GDM1 (cell line): Measurements from ENCODE around the gene SLC7A10.
"Not testable (repeated sequence)": the region's sequence is repeated elsewhere in the genome, so short reads cannot be mapped to it uniquely, and the experiment has no call there.

Source experiments
- DNase-seq: peaks from one replicate; lab custom pipeline; 2025; lab: John Stamatoyannopoulos, UW

SLC7A10 gene

DNA sequence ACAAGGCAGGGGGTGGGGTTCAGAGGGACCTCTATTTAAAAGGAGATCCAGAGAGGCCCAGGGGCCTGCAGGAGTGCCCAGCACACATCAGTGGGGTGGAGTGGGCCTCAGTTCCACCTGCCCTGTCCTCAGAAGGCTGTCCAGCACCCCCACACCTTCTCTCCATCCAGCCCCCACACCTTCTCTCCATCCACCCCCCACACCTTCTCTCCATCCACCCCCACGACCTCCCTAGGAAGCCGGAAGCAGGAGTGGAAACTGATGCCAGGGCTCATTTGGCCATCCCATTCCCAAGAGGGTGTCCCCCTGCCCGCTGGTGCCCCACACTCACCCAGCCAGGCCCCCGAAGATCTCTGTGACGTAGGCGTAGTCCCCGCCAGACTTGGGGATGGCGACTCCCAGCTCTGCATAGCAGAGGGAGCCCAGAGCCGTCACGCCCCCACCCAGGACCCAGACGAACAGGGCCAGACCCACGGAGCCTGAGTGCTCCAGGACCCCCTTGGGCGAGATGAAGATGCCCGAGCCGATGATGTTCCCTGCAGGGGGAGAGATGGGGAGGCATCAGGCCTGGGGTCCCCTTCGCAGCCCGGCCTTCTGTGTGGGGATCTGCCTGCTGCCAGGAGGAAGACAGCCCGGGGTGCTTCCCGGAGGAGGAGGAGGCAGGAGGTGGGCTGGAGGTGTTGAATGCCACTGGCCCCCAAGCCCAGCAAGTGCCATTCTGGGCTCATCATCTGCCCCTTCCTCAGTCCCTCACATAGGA, 10.0 kb downstream of the SLC7A10 start:
- no peak for DNase-seq

DNA sequence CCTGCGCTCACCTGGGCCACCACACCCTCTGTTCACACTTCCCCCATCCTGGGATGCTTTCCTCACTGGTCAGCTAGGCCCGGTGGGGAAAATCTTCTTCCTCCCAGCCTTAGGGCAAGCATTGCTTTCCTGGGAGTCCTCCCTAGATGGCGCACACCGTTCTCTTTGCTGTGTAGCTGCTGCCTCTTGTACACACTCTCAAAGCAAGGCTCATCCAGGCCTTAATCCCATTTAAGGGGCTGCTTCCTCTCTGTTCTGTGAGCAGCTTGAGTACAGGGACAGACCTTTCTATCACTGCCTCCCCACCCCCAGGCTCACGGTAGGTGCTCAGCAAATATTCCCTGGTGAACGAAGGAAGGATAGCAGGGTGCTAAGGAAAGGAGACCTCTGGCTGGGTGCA, 11.1 kb downstream of the SLC7A10 start:
- peak; percentile 29 for DNase-seq

DNA sequence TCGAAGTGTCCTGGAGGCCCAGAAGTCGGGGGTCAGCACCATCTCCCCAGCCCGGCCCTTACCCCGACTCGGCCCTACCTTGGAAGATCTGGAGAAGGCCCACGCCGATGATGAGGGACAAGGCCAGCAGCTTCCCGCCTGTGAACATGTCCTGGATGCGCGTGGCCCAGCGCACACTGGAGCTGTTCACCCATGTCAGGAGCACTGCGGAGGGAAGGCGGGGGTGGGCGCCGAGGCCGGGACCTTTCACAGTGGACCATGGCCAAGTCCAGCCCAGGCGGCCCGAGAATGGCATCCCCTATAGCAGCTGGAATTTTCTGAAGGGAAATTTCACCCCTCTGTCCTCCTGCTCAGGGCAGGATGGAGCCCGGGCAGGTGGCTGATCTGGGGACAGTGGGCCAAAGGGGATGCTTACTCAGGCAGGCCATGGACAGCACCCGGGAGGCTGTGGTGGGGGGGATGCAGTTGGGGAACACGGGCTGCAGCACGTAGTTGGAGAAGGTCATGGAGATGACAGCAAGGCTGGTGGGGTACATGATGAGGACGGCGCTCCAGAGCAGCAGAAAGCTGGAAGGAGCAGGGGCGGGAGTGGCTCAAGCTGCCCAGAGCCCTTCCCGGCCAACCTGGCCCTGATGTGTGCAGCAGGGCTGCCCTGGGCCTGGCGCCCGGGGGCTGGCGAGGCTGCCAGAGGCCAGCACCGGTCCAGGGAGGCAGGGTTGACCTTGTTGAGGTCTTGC, 13.0 kb downstream of the SLC7A10 start:
- no peak for DNase-seq

DNA sequence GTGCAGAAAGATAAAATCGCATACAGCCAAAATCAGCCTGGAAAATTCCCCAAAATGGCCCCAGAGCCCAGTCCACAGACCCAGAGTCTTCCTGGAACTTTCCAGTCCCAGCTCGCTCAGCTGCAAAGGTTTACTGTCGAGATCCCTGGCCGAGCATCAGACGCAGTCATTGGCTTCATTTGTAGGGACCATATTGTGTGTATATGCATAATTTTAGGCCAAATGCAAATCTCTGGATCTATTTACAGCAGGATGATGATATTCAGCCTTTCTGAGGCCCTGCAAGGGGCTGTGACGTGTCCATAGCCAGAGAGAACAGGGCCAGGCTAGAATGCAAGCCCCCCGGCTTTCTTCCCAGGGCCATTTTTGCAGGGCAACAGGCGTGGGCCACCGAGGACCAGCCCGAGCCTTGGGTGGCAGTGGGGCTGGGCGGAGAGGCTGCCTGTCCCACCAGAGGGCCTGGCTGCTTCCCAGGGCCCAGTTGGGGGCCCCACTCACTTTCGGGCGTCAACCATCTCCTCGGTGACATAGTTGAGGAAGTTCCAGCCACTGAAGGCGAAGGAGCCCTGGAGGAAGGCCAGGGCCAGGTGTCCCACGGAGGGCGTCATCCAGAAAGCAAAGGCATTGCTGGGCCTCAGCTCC, 13.7 kb downstream of the SLC7A10 start:
- no peak for DNase-seq

DNA sequence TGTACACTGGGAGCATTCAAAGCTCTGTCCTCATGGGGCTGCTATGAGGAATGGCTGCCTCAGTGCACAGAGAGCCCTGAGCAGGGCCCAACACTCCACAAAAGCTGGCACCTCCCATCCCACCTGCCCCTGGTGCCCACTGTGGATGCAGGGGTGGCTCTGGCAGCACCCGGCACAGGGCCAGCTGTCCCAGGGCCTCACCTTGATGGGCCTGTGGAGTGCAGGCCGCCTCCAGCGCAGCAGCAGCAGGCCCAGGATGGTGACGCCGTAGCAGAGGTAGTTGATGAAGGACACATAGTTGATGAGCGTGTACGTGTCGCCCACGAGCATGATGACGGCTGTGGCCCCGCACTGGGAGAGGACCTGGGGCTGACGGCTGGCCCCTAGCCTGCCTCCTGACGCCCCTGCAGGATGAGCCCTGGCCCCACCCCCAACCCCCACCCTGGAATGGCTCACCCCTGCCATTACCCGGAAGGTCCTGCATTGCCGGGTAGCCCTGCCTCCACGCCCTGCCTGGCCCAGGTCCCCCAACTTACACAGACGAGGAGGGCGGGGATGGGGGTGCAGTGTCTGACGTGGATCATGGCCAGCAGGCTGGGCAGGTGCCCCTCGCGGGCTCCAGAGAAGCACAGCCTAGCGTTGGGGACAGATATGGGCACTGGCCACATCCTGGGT, 15.2 kb downstream of the SLC7A10 start:
- DNase-seq, result no peak

DNA sequence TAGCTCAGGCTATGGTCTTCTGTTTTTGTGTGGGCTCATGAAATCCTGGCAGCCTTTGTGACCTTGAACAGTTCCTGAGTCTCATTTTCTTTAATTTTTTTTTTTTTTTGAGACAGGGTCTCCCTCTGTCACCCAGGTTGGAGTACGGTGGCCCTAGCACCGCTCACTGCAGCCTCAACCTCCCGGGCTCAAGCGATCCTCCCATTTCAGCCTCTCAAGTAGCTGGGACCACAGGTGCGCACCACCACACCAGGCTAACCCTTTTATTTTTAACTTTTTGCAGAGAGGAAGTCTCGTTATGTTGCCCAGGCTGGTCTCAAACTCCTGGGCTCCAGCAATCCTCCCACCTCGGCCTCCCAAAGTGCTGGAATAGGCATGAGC, 15.8 kb downstream of the SLC7A10 start:
- DNase-seq, result not testable (repeated sequence)

DNA sequence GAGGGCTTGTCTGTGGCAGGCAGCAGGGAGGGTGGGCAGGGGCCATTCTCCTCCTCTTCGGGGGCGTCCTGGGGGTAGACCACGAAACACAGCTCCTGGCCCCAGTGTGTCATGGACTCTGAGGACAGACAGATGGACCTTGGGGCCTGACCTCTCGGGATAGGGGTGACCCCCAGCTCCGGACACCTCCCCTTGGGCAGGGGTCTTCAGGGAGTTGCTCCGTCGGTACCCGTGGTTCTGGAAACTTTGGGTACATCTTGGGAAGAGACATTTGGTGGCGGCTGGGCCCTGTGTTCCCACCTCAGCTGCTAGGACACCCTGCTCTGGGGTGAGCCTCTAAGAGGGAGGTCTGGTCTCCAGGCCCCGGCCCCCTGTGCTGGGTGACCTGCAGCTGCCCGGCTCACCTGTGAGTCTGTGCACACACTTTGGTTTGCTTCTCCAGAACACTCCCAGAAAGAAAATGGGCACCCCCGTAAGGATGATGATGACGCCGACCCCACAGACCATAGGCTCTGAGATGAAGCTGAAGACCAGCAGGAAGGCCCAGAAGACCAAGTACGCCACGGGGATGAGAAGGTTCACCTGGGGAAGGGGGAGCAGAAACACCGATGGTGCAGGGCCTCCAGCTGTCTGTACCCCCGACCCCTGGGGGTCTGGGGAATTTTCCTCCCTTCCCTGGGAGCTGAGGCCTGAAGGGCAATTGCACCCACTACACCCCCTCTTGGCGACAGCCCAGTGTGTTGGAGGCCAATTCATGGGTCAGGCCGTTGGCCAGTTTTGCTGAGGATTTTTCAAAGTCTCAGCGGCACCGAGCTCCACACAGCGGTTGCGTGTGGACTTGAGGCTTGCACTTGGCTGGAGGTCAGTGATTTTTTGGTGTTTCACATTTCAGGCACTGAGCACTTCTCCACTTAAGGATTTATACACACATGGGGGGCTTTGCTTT, 16.5 kb downstream of the SLC7A10 start:
- DNase-seq, result no peak

DNA sequence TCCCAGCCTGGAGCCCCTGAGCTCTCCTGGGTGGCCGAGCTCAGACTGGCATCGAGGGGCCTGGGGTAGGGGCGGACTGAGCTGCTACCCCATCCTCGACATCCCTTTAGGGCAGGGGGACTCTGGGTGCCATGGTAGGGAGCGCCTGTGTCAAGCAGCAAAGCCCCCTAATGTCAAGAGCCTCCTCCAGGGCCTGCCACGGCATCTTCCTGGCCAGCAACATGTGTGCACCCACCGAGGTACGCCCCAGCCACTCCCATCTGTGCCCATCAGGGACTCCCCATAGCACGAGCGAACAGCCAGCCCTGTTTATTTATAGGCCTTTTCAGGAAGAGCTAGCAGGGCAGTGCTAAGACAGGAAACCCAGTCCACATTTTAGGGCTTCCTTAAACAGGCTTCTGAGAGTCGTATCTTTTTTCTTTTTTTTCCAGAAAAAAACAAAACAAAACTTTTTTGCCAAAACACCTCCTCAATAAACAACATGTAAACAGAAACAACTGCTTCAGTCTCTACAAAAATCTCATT, 17.2 kb downstream of the SLC7A10 start:
- peak; percentile 10 for DNase-seq

DNA sequence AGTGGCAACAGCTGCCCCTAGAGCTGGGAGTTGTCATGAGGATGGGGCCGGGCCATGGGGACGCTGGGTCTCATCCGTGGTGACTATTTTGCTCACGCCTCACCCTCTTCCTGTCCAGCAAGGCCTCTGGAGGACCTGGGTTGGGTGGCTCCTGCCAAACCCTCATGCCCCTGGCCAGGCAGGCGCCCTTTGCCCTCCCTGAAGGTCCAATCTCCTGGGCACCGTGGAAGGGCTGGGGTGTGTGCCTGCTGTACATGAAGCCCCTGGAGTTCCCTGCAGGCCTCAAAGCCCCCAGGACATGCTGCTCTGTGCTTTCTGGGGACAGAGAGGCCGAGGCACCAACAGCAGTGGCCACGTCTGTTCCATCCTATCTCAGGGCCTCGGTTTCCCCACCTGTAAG, 17.7 kb downstream of the SLC7A10 start:
- no peak for DNase-seq

DNA sequence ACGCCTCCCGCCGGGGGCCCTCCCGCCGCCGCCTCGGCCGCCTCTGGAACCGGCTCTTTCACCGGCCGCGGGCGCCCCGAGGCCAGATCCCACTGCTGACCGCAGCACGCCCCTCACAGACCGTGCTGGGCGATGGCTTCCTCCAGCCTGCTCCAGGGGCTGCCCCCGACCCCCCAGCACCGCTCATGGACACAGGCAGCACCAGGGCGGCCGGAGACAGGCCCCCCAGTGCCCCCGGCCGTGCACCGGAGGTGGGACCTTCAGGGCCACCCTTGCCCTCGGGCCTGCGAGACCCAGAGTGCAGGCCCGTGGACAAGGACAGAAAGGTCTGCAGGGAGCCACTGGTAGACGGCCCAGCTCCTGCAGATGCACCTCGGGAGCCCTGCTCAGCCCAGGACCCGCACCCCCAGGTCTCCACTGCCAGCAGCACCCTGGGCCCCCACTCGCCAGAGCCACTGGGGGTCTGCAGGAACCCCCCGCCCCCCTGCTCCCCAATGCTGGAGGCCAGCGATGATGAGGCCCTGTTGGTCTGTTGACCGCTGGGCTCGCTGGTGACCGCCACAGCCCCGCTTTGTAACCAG, 18.5 kb downstream of the SLC7A10 start:
- no peak for DNase-seq

DNA sequence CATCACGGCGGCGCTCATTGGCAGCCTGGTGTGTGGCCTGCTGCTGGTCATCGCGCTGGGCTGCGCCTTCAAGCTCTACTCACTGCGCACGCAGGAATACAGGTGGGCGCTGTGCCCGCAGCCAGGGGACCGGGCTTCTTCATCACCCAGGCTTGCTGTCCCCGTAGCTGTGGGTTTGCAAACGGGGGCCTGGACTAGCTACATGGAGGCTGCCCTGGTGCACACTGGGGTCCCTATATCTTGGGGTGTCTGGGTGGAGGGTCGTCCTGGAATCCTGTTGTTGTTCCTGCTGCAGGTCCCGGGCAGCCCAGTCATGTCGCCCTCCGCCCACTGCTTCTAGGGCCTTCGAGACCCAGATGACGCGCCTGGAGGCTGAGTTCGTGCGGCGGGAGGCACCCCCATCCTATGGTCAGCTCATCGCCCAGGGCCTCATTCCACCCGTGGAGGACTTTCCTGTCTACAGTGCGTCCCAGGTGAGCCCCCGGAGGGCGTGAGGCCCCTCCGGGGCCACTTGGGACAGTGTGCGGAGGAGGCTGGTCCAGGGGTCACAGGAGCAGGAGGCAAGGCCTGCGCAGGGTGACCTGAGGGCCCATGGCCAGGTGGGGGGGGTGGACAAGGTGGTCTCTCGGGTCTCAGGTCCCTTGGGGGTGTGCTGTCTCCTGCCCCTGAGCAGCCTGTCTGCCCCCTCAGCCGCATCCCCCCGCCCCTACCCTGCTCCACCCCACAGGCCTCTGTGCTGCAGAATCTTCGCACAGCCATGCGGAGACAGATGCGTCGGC, 19.2 kb downstream of the SLC7A10 start:
- no peak for DNase-seq

DNA sequence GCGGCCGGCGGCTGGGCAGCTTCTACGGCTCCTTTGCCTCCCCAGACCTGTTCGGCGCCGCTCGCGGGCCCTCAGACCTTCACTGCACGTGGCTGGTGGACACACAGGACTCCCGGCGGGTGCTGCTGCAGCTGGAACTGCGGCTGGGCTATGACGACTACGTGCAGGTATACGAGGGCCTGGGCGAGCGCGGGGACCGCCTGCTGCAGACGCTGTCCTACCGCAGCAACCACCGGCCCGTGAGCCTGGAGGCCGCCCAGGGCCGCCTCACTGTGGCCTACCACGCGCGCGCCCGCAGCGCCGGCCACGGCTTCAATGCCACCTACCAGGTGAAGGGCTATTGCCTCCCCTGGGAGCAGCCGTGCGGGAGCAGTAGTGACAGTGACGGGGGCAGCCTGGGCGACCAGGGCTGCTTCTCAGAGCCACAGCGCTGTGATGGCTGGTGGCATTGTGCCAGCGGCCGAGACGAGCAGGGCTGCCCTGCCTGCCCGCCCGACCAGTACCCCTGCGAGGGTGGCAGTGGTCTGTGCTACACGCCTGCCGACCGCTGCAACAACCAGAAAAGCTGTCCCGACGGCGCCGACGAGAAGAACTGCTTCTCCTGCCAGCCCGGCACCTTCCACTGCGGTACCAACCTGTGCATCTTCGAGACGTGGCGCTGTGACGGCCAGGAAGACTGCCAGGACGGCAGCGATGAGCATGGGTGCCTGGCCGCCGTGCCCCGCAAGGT, 20.0 kb downstream of the SLC7A10 start:
- DNase-seq, result no peak

DNA sequence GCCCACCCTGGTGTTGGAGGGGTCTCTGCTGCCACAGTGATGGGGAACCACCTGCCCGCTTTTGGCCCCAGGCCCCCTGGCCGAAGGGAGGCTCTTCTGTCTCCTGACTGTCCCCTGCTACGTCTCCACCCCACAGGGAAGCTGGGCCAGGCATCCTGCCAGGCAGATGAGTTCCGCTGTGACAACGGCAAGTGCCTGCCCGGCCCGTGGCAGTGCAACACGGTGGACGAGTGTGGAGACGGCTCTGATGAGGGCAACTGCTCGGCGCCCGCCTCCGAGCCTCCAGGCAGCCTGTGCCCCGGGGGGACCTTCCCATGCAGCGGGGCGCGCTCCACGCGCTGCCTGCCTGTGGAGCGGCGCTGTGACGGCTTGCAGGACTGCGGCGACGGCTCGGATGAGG, 20.5 kb downstream of the SLC7A10 start:
- DNase-seq, result no peak

DNA sequence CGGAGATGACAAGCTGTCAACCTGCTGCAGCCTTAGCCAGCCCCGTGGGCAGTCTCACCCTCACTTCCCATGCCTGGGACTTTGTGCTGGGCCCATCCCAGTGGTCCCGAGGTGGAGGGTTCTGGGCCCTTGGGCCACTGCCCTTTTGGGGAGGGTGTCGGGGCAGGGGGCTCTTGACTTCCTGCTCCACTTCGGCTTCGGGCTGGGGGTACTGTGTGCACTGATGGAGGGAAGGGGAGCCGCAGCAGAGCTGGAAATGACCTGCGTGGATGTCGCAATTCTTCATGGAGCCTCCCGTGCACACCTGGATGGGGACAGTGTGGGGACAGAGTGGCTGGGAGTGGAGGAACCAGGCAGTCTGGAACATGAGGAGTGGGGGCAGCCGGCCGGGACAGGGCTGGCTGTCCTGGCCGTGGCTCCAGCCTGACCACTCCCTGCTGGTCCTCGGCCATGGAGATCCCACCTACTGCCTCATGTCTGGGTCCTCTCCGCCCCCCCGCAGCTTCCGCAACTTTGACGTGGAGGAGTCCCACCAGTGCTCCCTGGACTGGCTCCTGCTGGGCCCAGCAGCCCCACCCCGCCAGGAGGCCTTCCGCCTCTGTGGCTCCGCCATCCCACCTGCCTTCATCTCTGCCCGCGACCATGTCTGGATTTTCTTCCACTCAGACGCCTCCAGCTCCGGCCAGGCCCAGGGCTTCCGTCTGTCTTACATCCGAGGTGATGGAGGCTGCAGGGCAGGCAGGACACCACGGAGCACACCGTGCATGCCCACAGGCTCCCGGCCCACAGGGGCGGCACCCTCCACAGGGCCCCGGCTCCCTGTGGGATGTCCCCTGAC, 21.3 kb downstream of the SLC7A10 start:
- no peak for DNase-seq

DNA sequence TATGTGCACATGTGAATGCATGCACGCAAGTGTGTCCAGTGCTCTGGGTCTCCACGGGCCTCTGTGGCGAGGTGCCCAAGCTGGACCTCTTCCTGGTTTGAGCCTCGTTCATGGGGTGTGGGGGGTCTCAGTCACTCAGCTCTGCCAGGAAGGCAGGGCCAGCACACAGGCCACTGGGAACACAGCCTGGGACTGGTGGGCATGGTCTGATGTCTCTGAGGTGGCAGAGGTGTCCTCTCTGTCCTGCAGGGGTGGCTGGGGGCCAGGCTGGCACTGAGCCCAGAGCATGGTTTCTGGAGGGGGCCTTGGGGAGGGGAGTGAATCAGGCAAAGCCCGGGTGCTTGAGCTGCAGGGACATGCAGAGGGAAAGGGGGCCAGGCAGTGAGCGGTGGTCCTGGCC, 22.1 kb downstream of the SLC7A10 start:
- DNase-seq, result no peak

DNA sequence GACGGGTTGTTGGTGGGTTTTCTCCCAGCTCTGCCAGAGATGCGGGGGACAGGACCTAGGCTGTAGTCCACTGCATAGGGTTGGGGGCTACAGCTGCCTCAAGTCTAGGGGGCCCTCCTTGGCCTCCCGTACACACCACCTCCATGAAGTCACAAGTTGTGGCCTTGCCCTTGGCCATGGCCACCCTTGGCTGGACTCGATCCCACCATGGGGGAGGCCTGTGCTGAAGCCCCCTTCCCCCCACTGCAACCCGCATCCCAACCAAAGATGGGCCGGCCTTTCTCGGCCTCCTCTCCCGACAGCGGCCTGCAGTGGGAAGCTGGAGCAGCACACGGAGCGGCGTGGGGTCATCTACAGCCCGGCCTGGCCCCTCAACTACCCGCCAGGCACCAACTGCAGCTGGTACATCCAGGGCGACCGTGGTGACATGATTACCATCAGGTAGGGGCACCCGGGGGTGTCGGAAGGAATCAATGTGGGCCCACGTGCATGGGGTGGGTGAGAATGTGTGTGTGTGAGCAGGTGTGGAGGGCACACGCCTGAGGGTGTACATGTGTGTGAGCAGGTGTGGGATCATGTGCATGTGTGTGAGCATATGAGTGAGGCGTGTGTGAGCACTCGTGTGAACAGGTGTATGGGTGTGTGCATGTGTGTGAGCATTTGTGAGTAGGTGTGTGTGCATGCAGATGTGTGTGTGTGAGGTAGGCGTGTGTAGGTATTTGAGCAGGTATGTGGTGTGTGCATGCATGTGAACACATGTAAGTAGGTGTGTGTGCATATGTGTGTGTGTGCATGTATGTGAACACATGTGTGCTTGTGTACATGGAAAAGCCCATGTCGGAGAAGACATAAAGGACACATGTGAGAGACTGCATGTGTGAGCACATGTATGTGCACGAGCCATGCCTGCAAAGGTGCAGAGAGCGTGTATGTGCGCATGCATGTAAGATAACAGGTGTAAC, 22.8 kb downstream of the SLC7A10 start:
- DNase-seq, result no peak

DNA sequence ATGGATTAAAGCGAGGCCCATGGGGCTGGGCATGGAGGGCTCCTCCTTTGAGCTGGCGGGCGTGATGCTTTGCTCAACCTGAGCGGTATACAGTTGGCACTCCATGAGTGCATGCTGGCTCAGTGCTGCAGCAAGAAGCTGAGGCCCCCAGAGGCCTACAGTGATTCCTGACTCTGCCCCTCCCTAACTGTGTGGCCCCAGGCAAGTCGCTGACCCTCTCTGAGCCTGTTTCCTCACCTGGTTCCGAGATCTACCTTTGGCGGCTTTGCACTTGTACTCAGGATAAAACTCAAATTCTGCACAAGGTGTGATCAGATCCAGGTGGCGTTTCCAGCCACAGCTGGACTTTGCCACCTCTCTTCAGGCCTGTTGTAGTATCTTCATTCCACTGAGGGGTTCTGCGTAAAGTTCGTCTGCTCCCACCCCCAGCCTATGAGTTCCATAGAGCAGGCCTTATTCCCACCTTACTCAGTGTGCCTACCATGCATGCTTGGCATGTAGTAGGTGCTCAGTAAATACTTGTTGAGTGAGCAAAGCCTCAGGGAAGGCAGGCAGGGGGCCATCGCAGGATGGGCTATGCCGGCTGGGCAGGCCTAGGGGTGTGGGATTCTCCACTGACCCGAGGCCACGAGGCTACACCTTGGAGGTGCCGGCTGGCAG, 23.6 kb downstream of the SLC7A10 start:
- DNase-seq, result no peak
